Measurements from ENCODE around the gene NKIRAS2.

Gene NKIRAS2

GRCh38 chr17:42027961-42028790 is 8.3 kb downstream of the NKIRAS2 start:
- FAIRE-seq: no peak
- no peak for TF ChIP-seq POLR2A (IDR thresholded peaks at IDR 0.05; ENCODE audit: low read depth, low read length)
- DNase-seq (ENCODE audit: insufficient read length, low spot score): no peak

GRCh38 chr17:42028791-42029127 is 8.9 kb downstream of the NKIRAS2 start:
- DNase-seq (ENCODE audit: insufficient read length, low spot score) (no peak), FAIRE-seq (no peak)
- TF ChIP-seq POLR2A (IDR thresholded peaks at IDR 0.05; ENCODE audit: low read depth, low read length): no peak

GRCh38 chr17:42031584-42031983 is 11.7 kb downstream of the NKIRAS2 start:
- no peak for DNase-seq (ENCODE audit: insufficient read length, low spot score)
- no peak for TF ChIP-seq POLR2A (IDR thresholded peaks at IDR 0.05; ENCODE audit: low read depth, low read length)
- no peak for FAIRE-seq

GRCh38 chr17:42034059-42034458 is 14.2 kb downstream of the NKIRAS2 start:
- DNase-seq (ENCODE audit: insufficient read length, low spot score) (no peak), FAIRE-seq (no peak)
- no peak for TF ChIP-seq POLR2A (IDR thresholded peaks at IDR 0.05; ENCODE audit: low read depth, low read length)

DNA sequence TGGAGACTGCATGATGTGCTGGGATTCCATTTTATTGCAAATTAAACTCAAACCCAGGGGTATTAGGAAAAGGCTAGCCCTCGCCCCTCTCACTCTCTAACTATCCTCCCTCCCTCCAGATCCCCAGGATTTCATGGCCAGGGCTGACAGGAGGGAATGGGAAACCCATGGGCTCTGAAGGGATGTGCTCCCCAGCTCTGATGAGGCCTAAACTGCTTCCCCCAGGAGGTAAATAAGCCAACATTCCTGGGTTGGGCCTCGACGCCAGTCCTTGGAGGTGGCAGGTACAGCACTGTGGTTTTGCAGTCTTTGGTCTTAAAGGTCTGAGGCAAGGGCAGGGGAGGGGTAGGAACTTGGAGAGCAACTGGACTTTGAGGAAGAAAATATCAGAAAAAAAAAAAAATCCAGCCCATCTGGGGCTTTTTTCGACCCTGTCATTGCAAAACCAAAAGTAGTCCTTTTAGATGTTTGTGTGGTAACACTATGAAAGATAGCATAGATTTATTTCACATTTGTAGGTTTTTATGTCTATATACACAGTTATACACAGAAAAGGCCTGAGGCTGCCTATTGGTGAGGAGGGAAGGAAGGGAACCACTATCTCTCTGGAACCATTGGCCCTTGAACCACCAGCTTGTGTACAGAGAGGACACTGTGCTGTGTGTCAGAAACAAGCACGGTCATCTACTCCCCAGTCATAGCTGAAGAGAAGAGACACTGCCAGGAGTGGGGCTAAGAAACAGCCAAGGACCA is 18.5 kb downstream of the NKIRAS2 start:
- TF ChIP-seq POLR2A (IDR thresholded peaks at IDR 0.05; ENCODE audit: low read depth, low read length): no peak
- FAIRE-seq: no peak
- no peak for DNase-seq (ENCODE audit: insufficient read length, low spot score)

DNA sequence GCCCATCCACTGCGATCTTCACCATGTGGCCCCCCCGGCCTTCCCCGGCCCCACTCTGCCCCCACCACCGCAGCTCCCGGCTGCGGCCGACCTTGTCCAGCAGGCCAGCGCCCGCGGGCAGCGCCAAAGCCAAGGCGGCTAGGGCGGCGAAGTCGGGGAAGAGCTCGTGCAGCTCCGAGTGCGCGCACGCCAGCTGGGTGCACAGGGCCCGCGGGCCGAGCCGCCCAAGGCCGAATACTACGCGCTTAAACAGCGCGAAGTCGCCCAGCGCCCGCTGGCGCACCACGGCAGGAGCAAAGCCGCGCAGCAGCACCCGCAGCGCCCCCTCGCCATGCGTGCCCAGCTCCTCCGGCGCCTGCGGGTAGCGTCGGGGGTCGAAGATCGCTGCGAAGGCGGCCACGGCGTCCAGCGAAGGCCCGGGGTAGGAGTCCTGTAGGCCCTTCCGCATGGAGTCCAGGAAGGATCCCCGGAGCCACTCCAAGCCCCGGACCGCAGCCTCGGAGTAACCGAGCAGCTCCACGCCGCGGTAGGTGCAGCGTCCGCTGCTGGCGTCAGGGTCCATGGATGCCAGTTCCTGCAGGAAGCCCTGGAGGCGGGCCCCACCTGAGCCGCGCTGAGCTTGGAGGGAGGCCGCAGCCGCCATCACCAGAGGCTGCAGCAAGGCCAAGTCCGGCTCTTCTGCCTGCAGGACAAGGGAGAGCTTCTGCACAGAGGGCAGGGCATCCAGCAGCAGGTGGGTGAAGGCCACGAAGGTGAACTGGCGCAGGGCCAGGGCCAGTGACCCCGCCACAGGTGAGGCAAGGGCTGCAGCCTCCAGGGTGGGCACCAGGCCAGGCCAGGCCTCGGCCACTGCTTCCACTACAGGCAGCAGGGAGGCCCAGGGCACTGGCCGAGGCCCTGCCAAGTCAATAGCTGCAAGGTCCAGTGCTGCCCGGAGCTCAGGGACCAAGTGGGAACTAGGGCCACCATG is 20.2 kb downstream of the NKIRAS2 start:
- TF ChIP-seq POLR2A (IDR thresholded peaks at IDR 0.05; ENCODE audit: low read depth, low read length): no peak
- FAIRE-seq: no peak

GRCh38 chr17:42040818-42041217 is 20.9 kb downstream of the NKIRAS2 start:
- DNase-seq (ENCODE audit: insufficient read length, low spot score) (no peak), FAIRE-seq (no peak)
- no peak for TF ChIP-seq POLR2A (IDR thresholded peaks at IDR 0.05; ENCODE audit: low read depth, low read length)

More for the DNA sequence above, 20.2 kb downstream of the NKIRAS2 start:
- DNase-seq (ENCODE audit: insufficient read length, low spot score): no peak

- no peak for DNase-seq (ENCODE audit: insufficient read length, low spot score)
- FAIRE-seq: no peak
Measured at GRCh38 chr17:42041619-42042018, 21.7 kb downstream of the NKIRAS2 start.

GRCh38 chr17:42042598-42043319 is 22.9 kb downstream of the NKIRAS2 start:
- DNase-seq (ENCODE audit: insufficient read length, low spot score) (no peak), FAIRE-seq (no peak)
- TF ChIP-seq POLR2A (IDR thresholded peaks at IDR 0.05; ENCODE audit: low read depth, low read length): no peak

More at GRCh38 chr17:42041619-42042018, 21.7 kb downstream of the NKIRAS2 start:
- no peak for TF ChIP-seq POLR2A (IDR thresholded peaks at IDR 0.05; ENCODE audit: low read depth, low read length)

GRCh38 chr17:42045719-42046118 is 25.8 kb downstream of the NKIRAS2 start:
- TF ChIP-seq POLR2A (IDR thresholded peaks at IDR 0.05; ENCODE audit: low read depth, low read length): no peak
- FAIRE-seq (no peak), DNase-seq (ENCODE audit: insufficient read length, low spot score) (no peak)

GRCh38 chr17:42047343-42047742 is 27.5 kb downstream of the NKIRAS2 start:
- no peak for TF ChIP-seq POLR2A (IDR thresholded peaks at IDR 0.05; ENCODE audit: low read depth, low read length)
- FAIRE-seq (no peak), DNase-seq (ENCODE audit: insufficient read length, low spot score) (no peak)

GRCh38 chr17:42049834-42050392 is 30.0 kb downstream of the NKIRAS2 start:
- no peak for FAIRE-seq
- DNase-seq (ENCODE audit: insufficient read length, low spot score): no peak

More at GRCh38 chr17:42049834-42050392, 30.0 kb downstream of the NKIRAS2 start:
- no peak for TF ChIP-seq POLR2A (IDR thresholded peaks at IDR 0.05; ENCODE audit: low read depth, low read length)
